Breast epithelium (tissue), 3 donors: Measurements from ENCODE around the gene PKNOX2.

Experiments used
- CTCF ChIP-seq, 3 donors: fragments of 450-650 bp; IDR thresholded peaks; one replicate each; pipeline ENCODE4 v1.5.1; 2016 to 2017; ENCODE audit warnings: antibody characterized with exemption in 3 of 3, mild to moderate bottlenecking in 3 of 3, moderate library complexity in 3 of 3
- POLR2A ChIP-seq: fragments of 450-650 bp; IDR thresholded peaks from one replicate; pipeline ENCODE4 v1.6.1; 2016; ENCODE audit warnings: antibody characterized with exemption, mild to moderate bottlenecking, moderate library complexity
- POLR2AphosphoS5 ChIP-seq, 3 donors: sonication (generic); formaldehyde crosslinking; IDR thresholded peaks; one replicate each; pipeline ENCODE4 v1.6.1; 2017; ENCODE audit warnings: antibody characterized with exemption in 3 of 3

DNA sequence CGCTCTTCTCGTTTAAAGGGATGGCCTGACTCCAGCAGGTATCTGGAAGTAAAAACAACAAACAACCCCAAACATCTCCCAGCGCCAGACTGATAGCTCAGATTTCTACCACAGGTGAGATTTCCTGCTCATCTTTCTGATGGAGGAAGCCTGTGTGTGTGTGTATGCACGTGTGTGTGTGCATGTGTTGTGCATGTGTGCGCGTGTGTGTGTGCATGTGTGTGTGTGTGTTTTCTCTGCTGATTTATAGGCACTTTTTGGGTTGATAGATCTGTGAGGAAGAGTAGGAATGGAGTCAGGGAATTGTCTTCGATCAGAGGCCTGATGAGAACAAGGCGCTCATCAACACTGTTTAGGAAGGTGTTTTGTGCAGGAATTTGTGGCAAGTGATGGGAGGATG lies 103.0 kb downstream of the PKNOX2 start:
- no peak for TF ChIP-seq CTCF (IDR thresholded peaks at IDR 0.05)
- TF ChIP-seq POLR2A: no peak
- TF ChIP-seq POLR2AphosphoS5 (IDR thresholded peaks at IDR 0.05): no peak
